ENCODE data around the gene SLC45A3.

The SLC45A3 gene

GRCh38 chr1:205699416-205699815 is 19.1 kb upstream of the SLC45A3 start:
- DNase-seq: no peak

- DNase-seq: no peak
These were observed 18.6 kb upstream of the SLC45A3 start for GRCh38 chr1:205698921-205699320.

GRCh38 chr1:205693421-205693991 is 13.2 kb upstream of the SLC45A3 start:
- DNase-seq: no peak

- no peak for DNase-seq
These were observed 12.1 kb upstream of the SLC45A3 start for GRCh38 chr1:205692423-205692822.

- no peak for DNase-seq
These were observed 9.9 kb upstream of the SLC45A3 start for GRCh38 chr1:205690122-205690756.

- no peak for DNase-seq
These were observed 9.2 kb upstream of the SLC45A3 start for GRCh38 chr1:205689479-205689878.

GRCh38 chr1:205688171-205689080 is 8.1 kb upstream of the SLC45A3 start:
- no peak for DNase-seq

GRCh38 chr1:205687242-205687641 is 6.9 kb upstream of the SLC45A3 start:
- no peak for DNase-seq

- no peak for DNase-seq
These were observed 1.1 kb upstream of the SLC45A3 start for GRCh38 chr1:205681364-205681763.

- DNase-seq: no peak
These were observed 1.8 kb downstream of the SLC45A3 start for GRCh38 chr1:205678286-205679111.

- DNase-seq: no peak
These were observed 3.1 kb downstream of the SLC45A3 start for GRCh38 chr1:205677167-205677566.

- DNase-seq: no peak
These were observed 3.7 kb downstream of the SLC45A3 start for GRCh38 chr1:205676597-205676996.

GRCh38 chr1:205676002-205676401 is 4.3 kb downstream of the SLC45A3 start:
- DNase-seq: no peak

GRCh38 chr1:205675247-205675646 is 5.1 kb downstream of the SLC45A3 start:
- DNase-seq: no peak

- DNase-seq: no peak
These were observed 7.3 kb downstream of the SLC45A3 start for GRCh38 chr1:205672970-205673369.

GRCh38 chr1:205672395-205672889 is 7.9 kb downstream of the SLC45A3 start:
- DNase-seq: no peak

GRCh38 chr1:205670611-205671430 is 9.5 kb downstream of the SLC45A3 start:
- DNase-seq: no peak

GRCh38 chr1:205670150-205670446 is 10.2 kb downstream of the SLC45A3 start:
- DNase-seq: no peak

- no peak for DNase-seq
These were observed 10.8 kb downstream of the SLC45A3 start for GRCh38 chr1:205669341-205670149.

- no peak for DNase-seq
These were observed 11.4 kb downstream of the SLC45A3 start for GRCh38 chr1:205668951-205669340.

GRCh38 chr1:205667909-205668643 is 12.2 kb downstream of the SLC45A3 start:
- no peak for DNase-seq

Data from NCI-H1694 (cell line).